ENCODE measurements around the gene ERGIC1.

Gene ERGIC1

DNA sequence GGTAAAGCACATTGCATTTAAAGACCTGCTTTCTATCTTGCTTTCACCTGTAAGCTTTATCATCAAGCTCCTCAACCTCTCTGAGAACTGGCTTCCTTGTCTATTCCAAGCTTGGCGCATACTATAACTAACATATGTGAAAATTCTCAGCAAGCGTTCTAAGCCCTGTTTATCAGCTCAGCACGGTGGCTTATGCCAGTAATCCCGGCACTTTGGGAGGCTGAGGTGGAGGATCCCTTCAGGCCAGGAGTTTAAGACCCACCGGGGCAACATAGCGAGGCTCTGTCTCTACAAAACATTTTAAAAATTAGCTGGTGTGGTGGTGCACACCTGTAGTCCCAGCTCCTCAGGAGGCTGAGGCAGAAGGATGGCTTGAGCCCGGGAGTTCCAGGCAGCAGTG, 147.9 kb downstream of the ERGIC1 start:
- no peak for DNase-seq (ENCODE audit: low read depth in 2 of 2)

DNA sequence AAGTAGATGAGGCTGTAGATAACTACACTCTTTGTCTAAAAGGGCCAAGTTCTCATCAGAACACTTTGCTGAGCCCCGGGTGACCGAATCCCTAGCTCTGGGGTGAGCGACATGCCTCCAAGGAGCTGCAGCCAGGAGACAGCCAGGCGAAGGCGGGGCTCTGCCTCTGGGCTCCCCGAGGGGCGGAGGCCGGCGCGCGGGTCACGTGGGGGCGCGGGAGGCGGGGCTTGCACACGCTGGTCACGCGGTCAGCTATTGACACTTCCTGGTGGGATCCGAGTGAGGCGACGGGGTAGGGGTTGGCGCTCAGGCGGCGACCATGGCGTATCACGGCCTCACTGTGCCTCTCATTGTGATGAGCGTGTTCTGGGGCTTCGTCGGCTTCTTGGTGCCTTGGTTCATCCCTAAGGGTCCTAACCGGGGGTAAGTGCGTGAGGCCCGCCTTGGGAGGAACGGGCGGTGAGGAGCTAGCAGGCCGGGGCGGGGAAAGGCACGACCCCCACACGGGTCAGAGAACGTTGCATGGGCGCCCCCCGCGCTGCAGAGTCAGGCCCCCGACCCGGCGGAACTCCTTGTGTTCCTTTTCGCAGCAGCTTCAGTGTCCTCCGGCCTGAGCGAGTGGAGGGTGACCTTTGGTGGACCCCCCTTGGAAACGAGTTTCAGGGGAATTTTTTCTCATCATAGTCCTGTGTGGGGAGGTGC, 149.6 kb downstream of the ERGIC1 start, which contains the start of gene ATP6V0E1:
Gene ATP6V0E1, plus strand, starts transcription at position 230 of the 702 bp plus-strand sequence. Its CDS starts 90 bp downstream, at position 320.
- DNase-seq (ENCODE audit: low read depth in 2 of 2) = peak; percentile 83 to 96

DNA sequence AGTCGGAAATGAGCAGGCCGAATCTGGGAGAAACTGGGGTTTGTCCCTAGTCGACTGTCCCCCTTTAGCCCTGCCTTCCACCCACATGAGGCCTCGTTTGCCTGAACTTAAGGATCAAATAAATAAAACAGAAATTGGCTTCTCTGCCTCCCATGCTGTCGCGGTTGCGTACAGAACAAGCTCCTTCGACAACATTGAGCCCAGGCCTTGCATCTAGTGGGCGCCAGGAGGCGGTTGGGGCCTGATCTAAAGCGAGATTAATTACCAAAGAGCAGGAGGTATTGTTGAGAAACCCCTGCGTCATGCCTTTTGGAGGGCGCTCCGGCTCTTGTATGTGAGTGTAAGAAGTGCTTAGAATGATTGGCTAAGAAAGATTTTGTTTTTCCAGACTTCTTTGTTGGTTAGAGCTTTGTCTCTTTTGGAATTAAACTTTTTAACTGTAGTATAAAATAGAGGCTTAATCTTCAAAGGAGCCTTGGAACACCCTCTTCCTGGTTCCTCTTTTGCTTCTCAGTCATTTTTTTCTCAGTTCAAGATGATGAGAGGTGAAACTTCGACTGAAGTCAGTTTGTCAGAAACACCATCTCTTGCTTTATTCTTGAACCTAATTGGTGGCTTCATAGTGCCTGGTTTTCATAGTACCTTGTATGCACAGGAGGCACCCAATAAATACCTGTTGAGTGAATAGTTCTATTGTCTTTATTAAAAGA, 150.3 kb downstream of the ERGIC1 start:
- DNase-seq (ENCODE audit: low read depth in 2 of 2) = peak; percentile 52 to 57

DNA sequence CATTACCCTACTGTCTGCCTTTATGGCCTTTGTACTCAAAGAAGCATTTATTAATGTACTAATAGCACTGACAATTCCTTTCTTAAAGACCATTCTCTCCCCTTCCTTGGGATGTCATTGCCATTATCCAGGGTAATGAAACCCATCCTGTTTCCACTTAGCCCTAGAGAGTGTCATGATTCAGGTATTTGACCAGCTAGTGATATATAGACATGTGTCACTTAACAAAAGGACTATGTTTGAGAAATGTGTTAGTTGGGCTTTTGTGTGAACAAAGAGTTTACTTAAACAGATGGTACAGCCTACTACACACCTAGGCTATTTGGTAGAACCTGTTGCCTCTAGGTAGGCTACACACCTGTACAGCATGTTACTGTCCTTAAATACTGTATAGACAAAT, 151.5 kb downstream of the ERGIC1 start:
- no peak for DNase-seq (ENCODE audit: low read depth in 2 of 2)

DNA sequence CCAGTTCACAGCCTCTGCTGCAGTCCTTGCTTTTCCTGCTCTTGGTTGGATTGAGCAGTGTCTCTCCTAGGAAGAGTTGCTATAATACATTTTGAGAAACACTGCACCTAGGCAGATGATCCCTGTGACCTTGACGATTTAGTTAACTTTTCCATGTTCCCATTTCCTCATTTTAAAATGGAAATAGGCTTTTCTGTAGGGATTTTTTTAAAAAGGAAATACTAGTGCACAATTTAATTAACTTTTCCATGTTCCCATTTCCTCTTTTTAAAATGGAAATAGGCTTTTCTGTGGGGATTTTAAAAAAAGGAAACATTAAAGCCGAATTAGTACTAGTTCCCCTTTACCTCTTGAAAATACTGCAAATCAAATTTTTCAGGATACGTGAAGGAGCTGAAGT, 154.2 kb downstream of the ERGIC1 start:
- no peak for DNase-seq (ENCODE audit: low read depth in 2 of 2)

DNA sequence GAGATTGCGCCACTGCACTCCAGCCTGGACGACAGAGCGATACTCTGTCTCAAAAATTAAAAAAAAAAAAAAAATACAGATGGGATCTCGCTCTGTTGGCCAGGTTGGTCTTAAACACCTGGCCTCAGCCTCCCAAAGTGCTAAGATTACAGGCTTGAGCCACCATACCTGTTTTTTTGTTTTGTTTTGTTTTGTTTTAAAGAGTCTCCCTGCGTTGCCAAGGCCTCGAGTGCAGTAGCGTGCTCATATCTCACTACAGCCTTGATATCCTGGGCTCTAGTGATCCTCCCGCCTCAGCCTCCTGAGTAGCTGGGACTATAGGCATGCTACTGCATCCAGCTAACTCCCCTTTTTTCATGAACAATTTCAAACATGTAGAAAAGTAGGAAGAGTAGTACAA, 156.7 kb downstream of the ERGIC1 start:
- no peak for DNase-seq (ENCODE audit: low read depth in 2 of 2)

DNA sequence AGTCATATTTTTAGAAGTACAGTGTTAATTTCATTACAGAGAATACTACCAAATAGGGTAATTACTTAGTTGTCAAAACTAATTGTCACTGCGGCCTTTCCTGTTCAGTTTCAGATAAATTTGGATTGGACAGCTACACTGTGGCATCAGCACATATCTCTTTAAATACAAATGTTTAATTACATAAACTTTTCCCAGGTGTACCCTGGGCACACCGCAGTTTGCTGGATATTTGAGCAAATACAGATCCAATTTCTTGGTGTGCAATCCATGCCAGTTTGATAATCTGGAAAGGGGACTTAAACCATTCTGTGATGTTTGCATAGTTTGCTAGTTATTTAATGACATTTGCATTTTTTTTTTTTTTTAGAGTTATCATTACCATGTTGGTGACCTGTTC, 160.4 kb downstream of the ERGIC1 start:
- no peak for DNase-seq (ENCODE audit: low read depth in 2 of 2)

DNA sequence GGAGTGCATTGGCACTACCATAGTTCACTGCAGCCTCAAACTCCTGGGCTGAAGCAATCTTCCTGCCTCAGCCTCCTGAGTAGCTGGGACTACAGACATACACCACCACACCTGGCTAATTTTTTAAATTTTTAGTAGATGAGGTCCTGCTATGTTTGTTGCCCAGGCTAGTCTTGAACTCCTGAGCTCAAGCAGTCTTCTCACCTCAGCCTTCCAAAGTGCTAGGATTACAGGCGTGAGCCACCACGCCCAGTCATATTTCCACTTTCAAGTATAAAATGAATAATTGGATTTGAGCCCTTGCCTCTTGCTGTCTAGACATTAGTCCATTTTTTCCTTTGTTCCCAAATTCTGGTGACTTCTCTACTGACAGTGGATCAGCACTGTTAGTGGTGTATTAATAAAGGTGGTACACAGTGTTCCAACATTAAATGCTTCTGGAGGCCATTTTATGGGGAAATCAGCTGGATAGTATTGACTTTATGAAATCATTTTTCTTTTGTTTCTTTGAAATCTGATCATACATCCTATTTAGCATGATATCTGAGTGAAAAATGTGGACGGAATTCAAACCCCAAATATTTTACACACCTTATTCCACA, 165.4 kb downstream of the ERGIC1 start:
- DNase-seq (ENCODE audit: low read depth in 2 of 2) = no peak

DNA sequence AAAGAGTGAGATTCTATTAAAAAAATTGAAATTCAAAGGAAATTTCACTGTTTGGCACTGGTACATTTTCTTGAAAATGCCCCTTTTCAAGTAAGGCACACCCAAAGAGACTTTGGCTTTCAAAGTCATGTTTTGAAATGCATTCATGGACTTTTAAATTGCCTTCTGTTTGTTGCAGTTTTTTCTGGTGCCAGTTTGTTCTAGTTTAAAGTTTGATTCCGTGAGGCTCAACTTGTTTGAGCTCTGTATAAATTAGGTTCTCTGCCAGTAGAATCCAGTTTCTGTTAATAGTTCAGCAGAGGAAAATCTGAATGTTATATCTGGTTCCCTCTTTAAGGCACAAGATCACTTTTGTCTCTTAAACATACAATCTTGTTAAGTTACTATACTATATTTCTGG, 165.9 kb downstream of the ERGIC1 start:
- no peak for DNase-seq (ENCODE audit: low read depth in 2 of 2)

DNA sequence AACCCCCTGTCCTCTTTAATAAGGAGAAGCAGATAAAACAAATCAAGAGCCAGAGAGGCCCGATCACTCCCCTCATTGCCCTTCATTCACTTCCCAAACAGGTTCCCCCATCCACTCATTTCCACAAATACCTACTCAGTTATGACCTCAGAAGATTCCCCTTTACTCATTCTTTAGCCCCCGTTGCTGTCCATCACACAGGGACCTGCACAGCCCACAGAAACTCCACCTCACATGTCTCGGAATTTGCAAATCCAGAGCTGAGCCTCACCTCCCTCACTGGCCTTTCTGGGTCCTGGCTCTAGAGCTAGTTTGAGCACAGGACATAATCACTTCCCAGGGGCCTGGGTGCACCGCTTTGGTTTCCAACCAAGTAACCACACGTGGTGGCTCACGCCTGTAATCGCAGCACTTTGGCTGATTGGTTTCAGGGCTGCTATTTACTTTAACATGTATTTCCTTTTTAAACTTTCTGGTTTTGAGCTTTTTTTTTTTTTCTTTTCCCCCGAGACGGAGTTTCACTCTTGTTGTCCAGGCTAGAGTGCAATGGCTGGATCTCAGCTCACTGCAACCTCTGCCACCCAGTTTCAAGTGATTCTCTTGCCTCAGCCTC, 167.3 kb downstream of the ERGIC1 start:
- no peak for DNase-seq (ENCODE audit: low read depth in 2 of 2)

Measured in stimulated activated CD4-positive, alpha-beta T cell treated with anti-CD3 and anti-CD28 coated beads, Interleukin-12 subunit alpha, Interleukin-12 subunit beta, amount 100 ng/mL, for 24 hours (primary cell).